Adipocyte (in vitro differentiated cells): ENCODE measurements around the gene USP24.
A peak's percentile ranks its signal among the peaks of the same experiment; 100 is the strongest.
"Not testable (repeated sequence)": the region's sequence is repeated elsewhere in the genome, so short reads cannot be mapped to it uniquely, and the experiment has no call there.

Experiments
- DNase-seq: peaks from one replicate; pipeline ENCODE4 v3.0.0-alpha.2; 2015; ENCODE audit warnings: low read depth
- H3K27me3 ChIP-seq: replicated peaks from 2 replicates; pipeline ENCODE4 v1.7.0; 2013; ENCODE audit warnings: mild to moderate bottlenecking, low read length, moderate library complexity; ENCODE audit not compliant: control insufficient read depth, insufficient read depth
- H3K36me3 ChIP-seq: 2 replicates; pipeline ENCODE4 v1.7.0; 2013; ENCODE audit warnings: low read length, mild to moderate bottlenecking, moderate library complexity; ENCODE audit not compliant: control insufficient read depth, insufficient read depth, severe bottlenecking
- H3K4me1 ChIP-seq: 2 replicates; pipeline ENCODE4 v1.7.0; 2013; ENCODE audit warnings: mild to moderate bottlenecking, low read length, moderate library complexity; ENCODE audit not compliant: control insufficient read depth, insufficient read depth
- H3K4me3 ChIP-seq: 2 replicates; pipeline ENCODE4 v1.7.0; 2013; ENCODE audit warnings: mild to moderate bottlenecking, low read length, moderate library complexity
- H3K9ac ChIP-seq: 2 replicates; pipeline ENCODE4 v1.7.0; 2013; ENCODE audit warnings: mild to moderate bottlenecking, low read length, moderate library complexity
- H3K9me3 ChIP-seq: 2 replicates; pipeline ENCODE4 v1.7.0; 2013; ENCODE audit warnings: mild to moderate bottlenecking, low read length, moderate library complexity; ENCODE audit not compliant: control insufficient read depth

Gene USP24

DNA sequence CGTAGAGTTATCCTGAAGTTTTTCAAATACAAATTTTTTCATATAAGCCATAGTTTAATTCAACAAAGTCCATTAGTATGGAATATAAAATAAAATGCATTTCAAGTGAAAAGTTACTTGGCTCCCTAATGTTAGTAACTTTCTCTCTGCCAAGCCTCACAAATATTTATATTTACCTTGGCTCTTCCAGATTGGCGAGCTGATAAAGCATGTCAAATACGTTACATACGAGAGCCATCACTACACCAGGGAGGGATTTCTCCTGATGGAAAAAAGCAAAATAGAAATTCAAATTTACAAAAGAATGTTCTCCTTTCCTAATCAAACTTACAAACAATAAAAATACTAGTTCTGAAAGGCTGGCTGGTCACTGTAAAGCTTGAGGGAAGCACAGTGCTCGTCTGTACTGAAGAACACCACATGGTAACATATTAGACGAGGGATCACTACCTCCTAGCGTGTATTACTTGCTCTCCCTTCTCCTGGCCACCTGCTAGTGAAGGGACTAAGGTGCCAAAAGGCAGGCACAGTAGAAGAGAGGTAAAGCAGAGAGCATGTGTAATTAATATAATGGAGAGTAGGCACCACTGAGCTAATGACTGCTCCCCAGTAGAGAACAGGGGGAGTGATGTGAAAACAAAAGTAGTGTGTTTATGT is 80.9 kb downstream of the USP24 start:
- no peak for DNase-seq
- H3K4me3 ChIP-seq: no peak overlapping the region
- no peaks in the 10 kb centered on the region for H3K27me3 ChIP-seq
- H3K36me3 ChIP-seq: peaks cover 100% of the 10 kb centered on the region
- H3K9me3 ChIP-seq: no peaks in the 10 kb centered on the region
- peaks cover 5% of the 10 kb centered on the region for H3K4me1 ChIP-seq
- no peak overlapping the region for H3K9ac ChIP-seq

DNA sequence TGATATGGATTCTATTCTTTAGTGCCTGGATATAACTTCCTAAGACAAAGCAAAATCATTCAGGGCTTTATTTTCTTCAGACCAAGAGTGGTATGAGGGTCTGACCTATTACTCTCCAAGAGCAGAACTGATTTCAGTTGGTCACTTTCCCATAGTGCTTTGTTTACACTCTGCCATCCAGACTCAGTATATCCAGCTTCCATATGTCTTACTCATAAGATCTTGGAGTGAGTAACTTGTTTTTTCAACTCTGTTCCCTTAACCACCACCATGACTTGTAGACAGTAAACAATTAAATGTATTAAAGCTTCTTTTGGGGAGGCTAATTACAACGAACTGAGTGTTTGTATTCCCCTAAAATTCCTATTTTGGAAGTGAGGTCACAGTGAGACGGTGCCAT is 83.4 kb downstream of the USP24 start:
- Histone ChIP-seq H3K9ac (no peak overlapping the region), H3K9me3 (no peaks in the 10 kb centered on the region), H3K4me3 (no peak overlapping the region), H3K27me3 (no peaks in the 10 kb centered on the region), H3K4me1 (peaks cover 8% of the 10 kb centered on the region), H3K36me3 (peaks cover 94% of the 10 kb centered on the region)
- DNase-seq: peak; percentile 38

DNA sequence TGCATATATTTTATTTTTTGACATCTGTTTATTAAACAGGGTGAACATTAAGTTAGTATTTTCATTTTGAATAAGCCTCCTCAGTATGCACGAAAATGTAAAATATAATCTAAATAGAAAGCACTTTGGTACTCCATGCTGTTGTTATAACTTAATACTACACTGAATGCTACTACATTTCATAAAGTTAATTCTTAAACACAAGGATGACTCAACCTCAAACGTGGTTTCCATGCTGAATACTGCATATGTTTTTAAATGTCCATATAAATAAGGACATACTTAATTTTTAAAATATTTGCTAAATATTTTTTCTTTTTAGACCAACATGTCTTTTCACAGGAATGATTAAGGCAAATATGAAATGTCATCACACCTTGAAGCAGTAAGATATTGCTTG is 83.9 kb downstream of the USP24 start:
- Histone ChIP-seq H3K4me1 (peaks cover 8% of the 10 kb centered on the region), H3K9ac (no peak overlapping the region), H3K36me3 (peaks cover 94% of the 10 kb centered on the region), H3K9me3 (no peaks in the 10 kb centered on the region), H3K4me3 (no peak overlapping the region), H3K27me3 (no peaks in the 10 kb centered on the region)
- peak; percentile 15 for DNase-seq

DNA sequence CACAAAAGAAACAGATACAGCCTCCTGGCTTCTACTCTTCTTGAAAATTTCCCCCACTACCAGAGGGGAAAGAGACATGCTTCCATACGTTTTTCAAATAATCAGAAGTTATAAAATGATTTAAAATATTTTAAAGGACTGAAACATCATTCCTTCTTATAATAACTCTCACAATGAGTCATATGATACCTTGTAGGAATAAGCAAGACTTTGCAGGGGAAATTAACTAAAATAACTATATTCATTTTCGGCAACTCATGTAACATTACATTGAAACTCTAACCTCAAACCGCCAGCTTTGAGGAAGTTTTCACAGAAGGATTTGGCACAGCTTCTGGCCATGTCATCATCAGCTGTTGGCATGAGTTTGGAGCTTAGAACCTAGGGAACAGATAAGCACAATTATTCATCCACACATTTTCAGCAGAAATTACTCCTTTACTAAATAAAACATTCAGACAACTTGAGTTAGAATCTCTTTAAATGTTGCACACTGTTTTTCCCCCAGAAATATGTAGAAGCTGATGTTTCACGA is 85.9 kb downstream of the USP24 start:
- Histone ChIP-seq H3K9ac (no peak overlapping the region), H3K4me1 (peaks cover 8% of the 10 kb centered on the region), H3K36me3 (peaks cover 94% of the 10 kb centered on the region), H3K4me3 (no peak overlapping the region), H3K9me3 (no peaks in the 10 kb centered on the region), H3K27me3 (no peaks in the 10 kb centered on the region)
- DNase-seq: peak; percentile 24

DNA sequence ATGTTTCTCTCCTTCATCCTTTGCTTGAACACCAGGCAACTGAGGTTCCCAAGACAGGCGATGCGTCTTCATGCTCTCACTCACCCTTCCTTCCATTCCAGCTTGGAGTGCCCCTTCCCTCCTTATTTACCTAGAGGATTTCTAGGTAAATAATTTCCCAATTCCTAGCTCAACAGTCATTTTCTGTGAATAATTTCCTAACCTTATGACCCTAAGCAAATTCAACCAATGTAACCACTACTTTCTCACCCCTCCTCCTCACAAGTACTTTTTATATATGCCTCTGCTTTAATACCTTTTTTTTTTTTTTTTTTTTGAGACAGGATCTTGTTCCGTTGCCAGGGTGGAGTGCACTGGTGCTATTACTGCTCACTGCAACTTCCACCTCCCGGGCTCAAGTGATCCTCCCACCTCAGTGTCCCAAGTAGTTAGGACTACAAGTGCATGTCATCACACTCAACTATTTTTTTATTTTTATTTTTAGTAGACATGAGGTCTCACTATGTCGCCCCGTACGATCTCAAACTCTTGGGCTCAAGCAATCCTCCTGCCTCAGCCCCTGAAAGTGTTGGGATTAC is 86.7 kb downstream of the USP24 start:
- no peak for DNase-seq
- no peaks in the 10 kb centered on the region for H3K27me3 ChIP-seq
- peaks cover 94% of the 10 kb centered on the region for H3K36me3 ChIP-seq

DNA sequence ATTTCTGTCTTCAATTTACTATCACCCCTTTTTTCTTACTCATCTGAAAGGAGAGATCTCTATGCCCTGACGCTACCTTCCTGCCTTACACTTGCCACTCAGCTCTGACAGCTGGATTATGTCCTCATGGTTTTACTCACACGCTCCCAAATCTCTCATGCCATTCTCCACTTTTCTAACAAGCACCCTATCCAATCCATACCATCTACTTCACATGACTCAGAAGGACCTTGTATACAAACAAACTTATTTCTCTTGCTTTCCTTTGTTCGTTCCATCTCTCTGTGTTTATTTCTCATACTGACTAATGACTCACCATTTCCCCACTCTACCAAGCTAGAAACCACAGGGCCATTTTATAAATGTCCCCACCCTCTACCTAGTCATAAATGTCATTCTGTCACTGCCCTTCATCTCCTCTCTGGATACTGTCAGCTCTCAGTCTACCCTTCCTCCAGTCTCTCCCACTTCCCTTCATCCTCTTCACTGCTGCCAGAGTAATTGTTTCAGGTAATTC is 87.3 kb downstream of the USP24 start:
- Histone ChIP-seq H3K27me3 (no peaks in the 10 kb centered on the region), H3K4me3 (no peak overlapping the region), H3K36me3 (peaks cover 94% of the 10 kb centered on the region), H3K9me3 (no peaks in the 10 kb centered on the region), H3K9ac (no peak overlapping the region), H3K4me1 (peaks cover 8% of the 10 kb centered on the region)
- peak; percentile 15 for DNase-seq

More for the DNA sequence above, 86.7 kb downstream of the USP24 start:
- peaks cover 8% of the 10 kb centered on the region for H3K4me1 ChIP-seq
- no peak overlapping the region for H3K4me3 ChIP-seq
- no peaks in the 10 kb centered on the region for H3K9me3 ChIP-seq
- no peak overlapping the region for H3K9ac ChIP-seq

DNA sequence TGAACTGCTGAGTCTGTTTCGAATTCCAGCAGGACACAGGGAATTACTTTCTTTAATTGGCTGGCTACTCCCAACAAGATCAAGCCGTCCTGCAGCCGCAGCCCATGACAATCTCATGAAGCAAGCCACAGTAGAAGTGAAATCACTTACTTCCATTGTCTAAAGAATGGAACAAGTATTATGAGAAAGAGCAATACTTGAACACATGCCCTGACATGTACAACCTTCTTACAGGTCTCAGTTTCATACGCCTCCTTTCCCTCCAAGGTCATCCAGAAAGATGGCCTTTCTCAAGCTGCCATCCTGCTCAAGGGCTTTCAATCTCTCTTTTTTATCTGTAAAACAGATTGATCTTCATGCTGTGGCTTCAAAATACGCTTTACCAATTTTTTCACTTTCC is 90.7 kb downstream of the USP24 start:
- no peak overlapping the region for H3K9ac ChIP-seq
- no peaks in the 10 kb centered on the region for H3K27me3 ChIP-seq
- peaks cover 94% of the 10 kb centered on the region for H3K36me3 ChIP-seq
- H3K4me1 ChIP-seq: peaks cover 4% of the 10 kb centered on the region
- no peak overlapping the region for H3K4me3 ChIP-seq
- DNase-seq: no peak
- H3K9me3 ChIP-seq: no peaks in the 10 kb centered on the region

DNA sequence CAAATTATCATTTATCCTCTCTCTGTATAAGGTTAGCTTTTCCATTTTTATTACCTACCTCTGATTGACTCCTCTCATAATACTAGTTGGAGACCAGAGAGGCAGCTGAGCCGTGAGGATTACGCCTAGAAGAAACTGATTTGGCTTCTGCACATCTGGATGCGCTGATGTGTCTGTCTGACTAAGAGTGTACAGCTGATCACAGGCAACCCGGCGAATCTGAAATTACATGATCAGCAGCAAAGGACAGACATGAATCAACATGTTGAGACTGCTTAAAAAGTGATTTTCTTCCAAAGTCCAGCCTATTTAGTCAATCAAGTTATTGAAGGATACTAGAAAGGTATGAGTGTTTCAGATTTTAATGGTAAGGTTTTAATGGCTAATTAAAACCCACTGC is 94.6 kb downstream of the USP24 start:
- Histone ChIP-seq H3K27me3 (no peaks in the 10 kb centered on the region), H3K4me3 (no peak overlapping the region), H3K4me1 (no peaks in the 10 kb centered on the region), H3K36me3 (peaks cover 93% of the 10 kb centered on the region), H3K9ac (no peak overlapping the region), H3K9me3 (no peaks in the 10 kb centered on the region)
- DNase-seq: no peak

DNA sequence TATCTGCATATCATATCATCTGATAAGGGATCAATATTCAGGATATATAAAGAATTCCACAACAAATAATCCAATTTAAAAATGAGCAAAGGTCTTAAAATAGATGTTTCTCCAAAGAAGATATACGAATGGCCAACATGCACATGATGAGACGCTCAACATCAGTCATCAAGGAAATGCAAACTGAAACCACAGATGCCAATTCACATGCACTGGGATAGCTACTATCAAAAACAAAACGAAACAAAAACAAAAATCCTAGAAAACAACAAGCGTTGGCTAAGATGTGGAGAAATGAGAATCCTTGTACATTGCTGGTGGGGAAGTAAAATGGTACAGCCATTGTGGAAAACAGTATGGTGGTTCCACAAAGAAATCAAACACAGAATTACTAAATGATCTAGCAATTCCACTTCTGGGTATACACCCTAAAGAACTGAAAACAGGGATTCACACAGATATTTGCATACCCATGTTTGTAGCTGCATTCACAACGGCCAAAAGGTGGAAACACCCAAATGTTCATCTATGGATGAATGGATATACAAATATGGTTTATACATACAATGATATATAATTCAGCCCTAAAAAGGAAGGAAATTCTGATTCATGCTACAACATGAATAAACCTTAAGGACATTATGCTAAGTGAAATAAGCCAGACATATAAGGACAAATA is 96.4 kb downstream of the USP24 start:
- Histone ChIP-seq H3K27me3 (no peaks in the 10 kb centered on the region), H3K9ac (no peak overlapping the region), H3K4me3 (no peak overlapping the region), H3K9me3 (no peaks in the 10 kb centered on the region), H3K36me3 (peaks cover 84% of the 10 kb centered on the region), H3K4me1 (no peaks in the 10 kb centered on the region)
- DNase-seq: no peak

DNA sequence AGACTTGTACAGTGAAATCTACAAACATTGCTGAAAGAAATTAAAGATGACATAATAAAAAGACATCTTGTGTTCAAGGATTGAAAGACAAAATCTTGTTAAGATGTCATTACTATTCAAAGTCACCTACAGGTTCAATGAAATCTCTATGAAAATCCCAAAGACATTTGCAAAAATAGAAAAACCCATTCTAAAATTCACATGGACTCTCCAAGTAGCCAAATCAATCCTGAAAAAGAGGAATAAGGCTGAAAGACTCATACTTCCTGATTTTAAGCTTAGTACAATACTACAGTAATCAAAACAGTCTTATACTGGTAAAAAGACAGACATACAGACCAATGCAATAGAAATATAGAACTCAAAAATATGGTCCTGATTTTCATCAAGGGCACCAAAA is 97.2 kb downstream of the USP24 start:
- DNase-seq: no peak
- peaks cover 84% of the 10 kb centered on the region for H3K36me3 ChIP-seq
- no peaks in the 10 kb centered on the region for H3K9me3 ChIP-seq
- no peak overlapping the region for H3K9ac ChIP-seq
- no peaks in the 10 kb centered on the region for H3K4me1 ChIP-seq
- no peaks in the 10 kb centered on the region for H3K27me3 ChIP-seq
- no peak overlapping the region for H3K4me3 ChIP-seq

DNA sequence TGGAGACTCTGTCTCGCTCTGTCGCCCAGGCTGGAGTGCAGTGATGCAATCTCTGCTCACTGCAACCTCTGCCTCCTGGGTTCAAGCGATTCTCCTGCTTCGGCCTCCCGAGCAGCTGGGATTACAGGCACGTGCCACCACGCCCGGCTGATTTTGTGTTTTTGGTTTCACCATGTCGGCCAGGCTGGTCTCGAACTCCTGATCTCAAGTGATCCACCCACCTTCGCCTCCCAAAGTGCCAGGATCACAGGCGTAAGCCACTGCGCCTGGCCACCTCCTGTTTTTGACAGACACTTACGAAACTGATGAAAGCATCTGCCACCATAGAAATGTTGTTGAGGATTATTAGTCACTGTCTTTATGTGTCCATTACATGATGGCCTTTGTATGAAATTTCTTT is 106.2 kb downstream of the USP24 start:
- H3K4me3 ChIP-seq, H3K9ac ChIP-seq, H3K9me3 ChIP-seq, H3K27me3 ChIP-seq, DNase-seq: not testable (repeated sequence)
- peaks cover 14% of the 10 kb centered on the region for H3K4me1 ChIP-seq
- peaks cover 97% of the 10 kb centered on the region for H3K36me3 ChIP-seq
